HEK293 (cell line): ENCODE results near the gene MCM6.

Source experiments
- CTCF ChIA-PET: fragments of 350-600 bp; formaldehyde crosslinking; extraction: SDS; loops from one replicate; lab custom pipeline; 2021; ENCODE audit warnings: antibody characterized with exemption; lab: Yijun Ruan, JAX
- POLR2A ChIA-PET: fragments of 300-600 bp; formaldehyde crosslinking; extraction: SDS; loops from one replicate; lab custom pipeline; 2020; ENCODE audit warnings: antibody characterized with exemption, inconsistent platforms; lab: Yijun Ruan, JAX
- H3K27ac ChIP-seq: fragments of 200-500 bp; sonication (Bioruptor generic); 2 replicates; pipeline ENCODE4 v1.5.1; 2014; ENCODE audit warnings: low read depth, low read length, control low read depth, inconsistent platforms; ENCODE audit errors: extremely low read depth
- H3K36me3 ChIP-seq, 2 experiments: fragments of 200-500 bp in 1 of 2; sonication (Bioruptor generic) in 1 of 2; 1 replicate in 1 of 2; 2 replicates in 1 of 2; pipeline ENCODE4 v1.5.1; 2014 to 2017; ENCODE audit warnings: inconsistent platforms in 2 of 2, low read length in 2 of 2; ENCODE audit not compliant: control insufficient read depth in 2 of 2, insufficient read depth in 1 of 2
- H3K4me1 ChIP-seq: fragments of 200-500 bp; sonication (Bioruptor generic); 2 replicates; pipeline ENCODE4 v1.5.1; 2014; ENCODE audit warnings: mild to moderate bottlenecking, low read length, inconsistent platforms; ENCODE audit not compliant: control insufficient read depth, insufficient read depth
- H3K4me3 ChIP-seq: 2 replicates; pipeline ENCODE4 v1.5.1; 2011; ENCODE audit warnings: low read depth, mild to moderate bottlenecking, control low read depth, low read length, moderate library complexity
- H3K9me3 ChIP-seq: fragments of 200-500 bp; sonication (Bioruptor generic); 2 replicates; pipeline ENCODE4 v1.5.1; 2014; ENCODE audit warnings: low read depth, low read length, inconsistent platforms; ENCODE audit not compliant: control insufficient read depth, insufficient read depth
- GLI4 ChIP-seq: fragments of 450-650 bp; formaldehyde crosslinking; IDR thresholded peaks from 2 replicates; pipeline ENCODE4 v1.5.1; 2016; ENCODE audit warnings: missing biosample characterization, missing genetic modification characterization
- HOXD13 ChIP-seq: sonication (generic); formaldehyde crosslinking; IDR thresholded peaks from 2 replicates; pipeline ENCODE4 v1.8.0; 2022; ENCODE audit warnings: missing genetic modification reagents, borderline replicate concordance
- TCF7L2 ChIP-seq: IDR thresholded peaks from 2 replicates; pipeline ENCODE4 v1.6.1; 2011; ENCODE audit warnings: low read depth, mild to moderate bottlenecking, inconsistent platforms, low read length, moderate library complexity, borderline replicate concordance
- YY1 ChIP-seq: fragments of 450-650 bp; formaldehyde crosslinking; IDR thresholded peaks from 2 replicates; pipeline ENCODE4 v1.5.1; 2018; ENCODE audit warnings: missing biosample characterization, missing genetic modification characterization
- ZNF146 ChIP-seq: fragments of 450-650 bp; formaldehyde crosslinking; IDR thresholded peaks from 2 replicates; pipeline ENCODE4 v1.5.1; 2016; ENCODE audit warnings: missing biosample characterization, missing genetic modification characterization
- ZNF202 ChIP-seq: fragments of 450-650 bp; formaldehyde crosslinking; IDR thresholded peaks from 2 replicates; pipeline ENCODE4 v1.5.1; 2016; ENCODE audit warnings: missing biosample characterization, missing genetic modification characterization, borderline replicate concordance
- ZNF23 ChIP-seq: fragments of 450-650 bp; formaldehyde crosslinking; IDR thresholded peaks from 2 replicates; pipeline ENCODE4 v1.5.1; 2016; ENCODE audit warnings: missing biosample characterization, missing genetic modification characterization, borderline replicate concordance
- ZNF544 ChIP-seq: fragments of 450-650 bp; formaldehyde crosslinking; IDR thresholded peaks from 2 replicates; pipeline ENCODE4 v1.5.0; 2017; ENCODE audit warnings: missing biosample characterization, missing genetic modification characterization
- ZNF548 ChIP-seq: fragments of 450-650 bp; formaldehyde crosslinking; IDR thresholded peaks from 2 replicates; pipeline ENCODE4 v1.5.1; 2016; ENCODE audit warnings: missing biosample characterization, missing genetic modification characterization
- ZNF560 ChIP-seq: fragments of 450-650 bp; formaldehyde crosslinking; IDR thresholded peaks from 2 replicates; pipeline ENCODE4 v1.5.1; 2017; ENCODE audit warnings: missing biosample characterization, missing genetic modification characterization, borderline replicate concordance
- ZNF658 ChIP-seq: fragments of 450-650 bp; formaldehyde crosslinking; IDR thresholded peaks from 2 replicates; pipeline ENCODE4; 2016; ENCODE audit warnings: missing biosample characterization, missing genetic modification characterization
- ZNF768 ChIP-seq: fragments of 450-650 bp; formaldehyde crosslinking; IDR thresholded peaks from 2 replicates; pipeline ENCODE4 v1.5.1; 2018; ENCODE audit warnings: missing biosample characterization, mild to moderate bottlenecking, missing genetic modification characterization
- ZNF791 ChIP-seq: fragments of 450-650 bp; formaldehyde crosslinking; IDR thresholded peaks from 2 replicates; pipeline ENCODE4 v1.5.1; 2016; ENCODE audit warnings: missing biosample characterization, missing genetic modification characterization
- TF ChIP-seq, protein P1 (sequence below): IDR thresholded peaks from 2 replicates; pipeline ENCODE4 v1.6.1; 2011; ENCODE audit warnings: mild to moderate bottlenecking, low read depth, low read length, borderline replicate concordance
- TF ChIP-seq, protein P2 (sequence below): fragments of 450-650 bp; formaldehyde crosslinking; conservative IDR thresholded peaks from 2 replicates; pipeline ENCODE4 v1.5.1; 2016; ENCODE audit warnings: low read depth, missing biosample characterization, missing genetic modification characterization
- TF ChIP-seq, protein P3 (sequence below): fragments of 450-650 bp; formaldehyde crosslinking; IDR thresholded peaks from 2 replicates; pipeline ENCODE4 v1.5.1; 2017; ENCODE audit warnings: missing biosample characterization, missing genetic modification characterization
- TF ChIP-seq, protein P4 (sequence below): fragments of 450-650 bp; formaldehyde crosslinking; IDR thresholded peaks from 2 replicates; pipeline ENCODE4 v1.5.1; 2017; ENCODE audit warnings: missing biosample characterization, missing genetic modification characterization
- TF ChIP-seq, protein P5 (sequence below): fragments of 450-650 bp; formaldehyde crosslinking; IDR thresholded peaks from 2 replicates; pipeline ENCODE4 v1.5.1; 2016; ENCODE audit warnings: missing biosample characterization, missing genetic modification characterization
- TF ChIP-seq, protein P6 (sequence below): fragments of 450-650 bp; formaldehyde crosslinking; IDR thresholded peaks from 2 replicates; pipeline ENCODE4 v1.5.1; 2016; ENCODE audit warnings: missing biosample characterization, missing genetic modification characterization, borderline replicate concordance

MCM6 gene

DNA sequence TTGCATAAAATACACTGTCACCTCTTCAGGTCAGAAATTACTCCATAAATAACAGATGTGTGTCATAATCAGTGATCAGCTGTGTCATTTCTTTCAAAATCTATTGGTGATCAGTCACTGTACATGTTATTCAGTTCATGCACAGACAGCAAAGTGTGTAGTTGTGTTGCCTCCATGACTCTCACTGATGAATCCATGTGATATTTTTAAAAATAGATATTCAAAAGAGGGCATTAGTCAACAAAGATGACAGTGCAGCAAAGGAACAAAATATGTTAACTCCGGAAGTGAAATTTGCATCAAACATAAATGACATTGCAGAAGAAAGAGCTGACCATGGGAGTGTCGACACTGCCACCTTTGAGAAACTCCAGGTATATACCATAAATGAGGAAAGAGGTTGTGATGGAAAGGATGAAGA is 17.1 kb upstream of the MCM6 start:
- Histone ChIP-seq H3K4me1 (no peaks in the 10 kb centered on the region), H3K27ac (no peak overlapping the region), H3K4me3 (no peak overlapping the region), H3K36me3 (peaks cover 0 to 3% of the 10 kb centered on the region in 2 experiments; a peak in 1 of 3 replicates), H3K9me3 (no peaks in the 10 kb centered on the region)
- TF ChIP-seq, protein P1, sequence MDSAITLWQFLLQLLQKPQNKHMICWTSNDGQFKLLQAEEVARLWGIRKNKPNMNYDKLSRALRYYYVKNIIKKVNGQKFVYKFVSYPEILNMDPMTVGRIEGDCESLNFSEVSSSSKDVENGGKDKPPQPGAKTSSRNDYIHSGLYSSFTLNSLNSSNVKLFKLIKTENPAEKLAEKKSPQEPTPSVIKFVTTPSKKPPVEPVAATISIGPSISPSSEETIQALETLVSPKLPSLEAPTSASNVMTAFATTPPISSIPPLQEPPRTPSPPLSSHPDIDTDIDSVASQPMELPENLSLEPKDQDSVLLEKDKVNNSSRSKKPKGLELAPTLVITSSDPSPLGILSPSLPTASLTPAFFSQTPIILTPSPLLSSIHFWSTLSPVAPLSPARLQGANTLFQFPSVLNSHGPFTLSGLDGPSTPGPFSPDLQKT, result no peak
- no peak for TF ChIP-seq ZNF560 (tag by site-specific recombination)
- TF ChIP-seq, protein P2, sequence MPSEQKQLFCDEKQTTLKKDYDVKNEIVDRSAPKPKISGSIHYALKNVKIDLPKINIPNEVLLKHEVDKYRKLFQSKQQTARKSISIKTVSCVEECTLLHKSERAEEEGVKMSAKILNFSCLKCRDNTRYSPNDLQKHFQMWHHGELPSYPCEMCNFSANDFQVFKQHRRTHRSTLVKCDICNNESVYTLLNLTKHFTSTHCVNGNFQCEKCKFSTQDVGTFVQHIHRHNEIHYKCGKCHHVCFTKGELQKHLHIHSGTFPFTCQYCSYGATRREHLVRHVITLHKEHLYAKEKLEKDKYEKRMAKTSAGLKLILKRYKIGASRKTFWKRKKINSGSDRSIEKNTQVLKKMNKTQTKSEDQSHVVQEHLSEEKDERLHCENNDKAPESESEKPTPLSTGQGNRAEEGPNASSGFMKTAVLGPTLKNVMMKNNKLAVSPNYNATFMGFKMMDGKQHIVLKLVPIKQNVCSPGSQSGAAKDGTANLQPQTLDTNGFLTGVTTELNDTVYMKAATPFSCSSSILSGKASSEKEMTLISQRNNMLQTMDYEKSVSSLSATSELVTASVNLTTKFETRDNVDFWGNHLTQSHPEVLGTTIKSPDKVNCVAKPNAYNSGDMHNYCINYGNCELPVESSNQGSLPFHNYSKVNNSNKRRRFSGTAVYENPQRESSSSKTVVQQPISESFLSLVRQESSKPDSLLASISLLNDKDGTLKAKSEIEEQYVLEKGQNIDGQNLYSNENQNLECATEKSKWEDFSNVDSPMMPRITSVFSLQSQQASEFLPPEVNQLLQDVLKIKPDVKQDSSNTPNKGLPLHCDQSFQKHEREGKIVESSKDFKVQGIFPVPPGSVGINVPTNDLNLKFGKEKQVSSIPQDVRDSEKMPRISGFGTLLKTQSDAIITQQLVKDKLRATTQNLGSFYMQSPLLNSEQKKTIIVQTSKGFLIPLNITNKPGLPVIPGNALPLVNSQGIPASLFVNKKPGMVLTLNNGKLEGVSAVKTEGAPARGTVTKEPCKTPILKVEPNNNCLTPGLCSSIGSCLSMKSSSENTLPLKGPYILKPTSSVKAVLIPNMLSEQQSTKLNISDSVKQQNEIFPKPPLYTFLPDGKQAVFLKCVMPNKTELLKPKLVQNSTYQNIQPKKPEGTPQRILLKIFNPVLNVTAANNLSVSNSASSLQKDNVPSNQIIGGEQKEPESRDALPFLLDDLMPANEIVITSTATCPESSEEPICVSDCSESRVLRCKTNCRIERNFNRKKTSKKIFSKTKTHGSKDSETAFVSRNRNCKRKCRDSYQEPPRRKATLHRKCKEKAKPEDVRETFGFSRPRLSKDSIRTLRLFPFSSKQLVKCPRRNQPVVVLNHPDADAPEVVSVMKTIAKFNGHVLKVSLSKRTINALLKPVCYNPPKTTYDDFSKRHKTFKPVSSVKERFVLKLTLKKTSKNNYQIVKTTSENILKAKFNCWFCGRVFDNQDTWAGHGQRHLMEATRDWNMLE (tag by site-specific recombination), result no peak
- TF ChIP-seq YY1 (tag by site-specific recombination), result no peak
- TF ChIP-seq, protein P3, sequence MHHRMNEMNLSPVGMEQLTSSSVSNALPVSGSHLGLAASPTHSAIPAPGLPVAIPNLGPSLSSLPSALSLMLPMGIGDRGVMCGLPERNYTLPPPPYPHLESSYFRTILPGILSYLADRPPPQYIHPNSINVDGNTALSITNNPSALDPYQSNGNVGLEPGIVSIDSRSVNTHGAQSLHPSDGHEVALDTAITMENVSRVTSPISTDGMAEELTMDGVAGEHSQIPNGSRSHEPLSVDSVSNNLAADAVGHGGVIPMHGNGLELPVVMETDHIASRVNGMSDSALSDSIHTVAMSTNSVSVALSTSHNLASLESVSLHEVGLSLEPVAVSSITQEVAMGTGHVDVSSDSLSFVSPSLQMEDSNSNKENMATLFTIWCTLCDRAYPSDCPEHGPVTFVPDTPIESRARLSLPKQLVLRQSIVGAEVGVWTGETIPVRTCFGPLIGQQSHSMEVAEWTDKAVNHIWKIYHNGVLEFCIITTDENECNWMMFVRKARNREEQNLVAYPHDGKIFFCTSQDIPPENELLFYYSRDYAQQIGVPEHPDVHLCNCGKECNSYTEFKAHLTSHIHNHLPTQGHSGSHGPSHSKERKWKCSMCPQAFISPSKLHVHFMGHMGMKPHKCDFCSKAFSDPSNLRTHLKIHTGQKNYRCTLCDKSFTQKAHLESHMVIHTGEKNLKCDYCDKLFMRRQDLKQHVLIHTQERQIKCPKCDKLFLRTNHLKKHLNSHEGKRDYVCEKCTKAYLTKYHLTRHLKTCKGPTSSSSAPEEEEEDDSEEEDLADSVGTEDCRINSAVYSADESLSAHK (tag by site-specific recombination), result no peak
- no peak for TF ChIP-seq ZNF791 (tag by site-specific recombination)
- TF ChIP-seq ZNF548 (tag by site-specific recombination), result no peak
- no peak for TF ChIP-seq GLI4 (tag by site-specific recombination)
- TF ChIP-seq, protein P4, sequence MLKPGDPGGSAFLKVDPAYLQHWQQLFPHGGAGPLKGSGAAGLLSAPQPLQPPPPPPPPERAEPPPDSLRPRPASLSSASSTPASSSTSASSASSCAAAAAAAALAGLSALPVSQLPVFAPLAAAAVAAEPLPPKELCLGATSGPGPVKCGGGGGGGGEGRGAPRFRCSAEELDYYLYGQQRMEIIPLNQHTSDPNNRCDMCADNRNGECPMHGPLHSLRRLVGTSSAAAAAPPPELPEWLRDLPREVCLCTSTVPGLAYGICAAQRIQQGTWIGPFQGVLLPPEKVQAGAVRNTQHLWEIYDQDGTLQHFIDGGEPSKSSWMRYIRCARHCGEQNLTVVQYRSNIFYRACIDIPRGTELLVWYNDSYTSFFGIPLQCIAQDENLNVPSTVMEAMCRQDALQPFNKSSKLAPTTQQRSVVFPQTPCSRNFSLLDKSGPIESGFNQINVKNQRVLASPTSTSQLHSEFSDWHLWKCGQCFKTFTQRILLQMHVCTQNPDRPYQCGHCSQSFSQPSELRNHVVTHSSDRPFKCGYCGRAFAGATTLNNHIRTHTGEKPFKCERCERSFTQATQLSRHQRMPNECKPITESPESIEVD (tag by site-specific recombination), result no peak
- TF ChIP-seq ZNF23 (tag by site-specific recombination), result no peak
- no peak for TF ChIP-seq ZNF146
- no peak for TF ChIP-seq ZNF544 (tag by site-specific recombination)
- no peak for TF ChIP-seq HOXD13 (CRISPR knock-in tag)
- TF ChIP-seq, protein P5, sequence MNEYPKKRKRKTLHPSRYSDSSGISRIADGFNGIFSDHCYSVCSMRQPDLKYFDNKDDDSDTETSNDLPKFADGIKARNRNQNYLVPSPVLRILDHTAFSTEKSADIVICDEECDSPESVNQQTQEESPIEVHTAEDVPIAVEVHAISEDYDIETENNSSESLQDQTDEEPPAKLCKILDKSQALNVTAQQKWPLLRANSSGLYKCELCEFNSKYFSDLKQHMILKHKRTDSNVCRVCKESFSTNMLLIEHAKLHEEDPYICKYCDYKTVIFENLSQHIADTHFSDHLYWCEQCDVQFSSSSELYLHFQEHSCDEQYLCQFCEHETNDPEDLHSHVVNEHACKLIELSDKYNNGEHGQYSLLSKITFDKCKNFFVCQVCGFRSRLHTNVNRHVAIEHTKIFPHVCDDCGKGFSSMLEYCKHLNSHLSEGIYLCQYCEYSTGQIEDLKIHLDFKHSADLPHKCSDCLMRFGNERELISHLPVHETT (tag by site-specific recombination), result no peak
- TF ChIP-seq TCF7L2, result no peak
- TF ChIP-seq, protein P6, sequence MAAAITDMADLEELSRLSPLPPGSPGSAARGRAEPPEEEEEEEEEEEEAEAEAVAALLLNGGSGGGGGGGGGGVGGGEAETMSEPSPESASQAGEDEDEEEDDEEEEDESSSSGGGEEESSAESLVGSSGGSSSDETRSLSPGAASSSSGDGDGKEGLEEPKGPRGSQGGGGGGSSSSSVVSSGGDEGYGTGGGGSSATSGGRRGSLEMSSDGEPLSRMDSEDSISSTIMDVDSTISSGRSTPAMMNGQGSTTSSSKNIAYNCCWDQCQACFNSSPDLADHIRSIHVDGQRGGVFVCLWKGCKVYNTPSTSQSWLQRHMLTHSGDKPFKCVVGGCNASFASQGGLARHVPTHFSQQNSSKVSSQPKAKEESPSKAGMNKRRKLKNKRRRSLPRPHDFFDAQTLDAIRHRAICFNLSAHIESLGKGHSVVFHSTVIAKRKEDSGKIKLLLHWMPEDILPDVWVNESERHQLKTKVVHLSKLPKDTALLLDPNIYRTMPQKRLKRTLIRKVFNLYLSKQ, result no peak
- TF ChIP-seq ZNF768 (tag by site-specific recombination), result no peak
- TF ChIP-seq ZNF658, result no peak
- TF ChIP-seq ZNF202 (tag by site-specific recombination), result no peak
- ChIA-PET POLR2A (no interaction called here), CTCF (interaction anchor here (1.0 kb wide), 1 partner anchor 20 kb away, joined by 5 read pairs; no protein-coding TSS in a partner anchor)
